Peyer's patch (tissue), 4 donors: ENCODE measurements around the gene ANKAR.

Experiments used
- POLR2A ChIP-seq, 2 donors: fragments of 450-650 bp; IDR thresholded peaks; one replicate each; pipeline ENCODE4 v1.5.1; 2017; ENCODE audit warnings: antibody characterized with exemption in 2 of 2, mild to moderate bottlenecking in 2 of 2, moderate library complexity in 2 of 2
- TF ChIP-seq, protein P1 (sequence below), 6 experiments: fragments of 450-650 bp in 4 of 6; fragments of 200-600 bp in 2 of 6; sonication (generic) in 1 of 6; IDR thresholded peaks; one replicate each; pipeline ENCODE4 v1.5.1; 2017 to 2019; ENCODE audit warnings: antibody characterized with exemption in 6 of 6, mild to moderate bottlenecking in 3 of 6, moderate library complexity in 1 of 6

GRCh38 chr2:189648846-189649509 is 25.5 kb upstream of the ANKAR start:
- TF ChIP-seq, protein P1, sequence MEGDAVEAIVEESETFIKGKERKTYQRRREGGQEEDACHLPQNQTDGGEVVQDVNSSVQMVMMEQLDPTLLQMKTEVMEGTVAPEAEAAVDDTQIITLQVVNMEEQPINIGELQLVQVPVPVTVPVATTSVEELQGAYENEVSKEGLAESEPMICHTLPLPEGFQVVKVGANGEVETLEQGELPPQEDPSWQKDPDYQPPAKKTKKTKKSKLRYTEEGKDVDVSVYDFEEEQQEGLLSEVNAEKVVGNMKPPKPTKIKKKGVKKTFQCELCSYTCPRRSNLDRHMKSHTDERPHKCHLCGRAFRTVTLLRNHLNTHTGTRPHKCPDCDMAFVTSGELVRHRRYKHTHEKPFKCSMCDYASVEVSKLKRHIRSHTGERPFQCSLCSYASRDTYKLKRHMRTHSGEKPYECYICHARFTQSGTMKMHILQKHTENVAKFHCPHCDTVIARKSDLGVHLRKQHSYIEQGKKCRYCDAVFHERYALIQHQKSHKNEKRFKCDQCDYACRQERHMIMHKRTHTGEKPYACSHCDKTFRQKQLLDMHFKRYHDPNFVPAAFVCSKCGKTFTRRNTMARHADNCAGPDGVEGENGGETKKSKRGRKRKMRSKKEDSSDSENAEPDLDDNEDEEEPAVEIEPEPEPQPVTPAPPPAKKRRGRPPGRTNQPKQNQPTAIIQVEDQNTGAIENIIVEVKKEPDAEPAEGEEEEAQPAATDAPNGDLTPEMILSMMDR (IDR thresholded peaks at IDR 0.05), result no peak
- TF ChIP-seq POLR2A (IDR thresholded peaks at IDR 0.05), result no peak
